Activated T-cell treated with anti-CD3 and anti-CD28 coated beads for 1 hour (primary cell): ENCODE measurements around the gene IL11.

Experiments
- DNase-seq: peaks from one replicate; pipeline ENCODE4 v3.0.0-alpha.2; 2020; ENCODE audit warnings: low read depth

The IL11 gene

GRCh38 chr19:55324662-55325061, 45.6 kb downstream of the IL11 start:
- DNase-seq = no peak

GRCh38 chr19:55322204-55322885, 47.9 kb downstream of the IL11 start:
- no peak for DNase-seq

- no peak for DNase-seq
These were observed 48.7 kb downstream of the IL11 start for GRCh38 chr19:55321466-55322137.

GRCh38 chr19:55320844-55321419, 49.3 kb downstream of the IL11 start:
- no peak for DNase-seq

GRCh38 chr19:55319785-55320184, 50.5 kb downstream of the IL11 start:
- DNase-seq = no peak

- DNase-seq = no peak
These were observed 53.6 kb downstream of the IL11 start for GRCh38 chr19:55316646-55317045.

- DNase-seq = no peak
These were observed 54.2 kb downstream of the IL11 start for GRCh38 chr19:55315956-55316525.

- DNase-seq = no peak
These were observed 55.9 kb downstream of the IL11 start for GRCh38 chr19:55314396-55314795.
